Fibroblast of mammary gland (primary cell): Measurements from ENCODE around the gene CDKAL1.

Source experiments
- DNase-seq: peaks from one replicate; pipeline ENCODE4 v3.0.0-alpha.2; 2010; ENCODE audit warnings: low read depth
- H3K4me3 ChIP-seq: 2 replicates; pipeline ENCODE4 v1.5.1; 2011; ENCODE audit warnings: low read depth, mild to moderate bottlenecking, low read length, moderate library complexity; ENCODE audit not compliant: control insufficient read depth
- CTCF ChIP-seq: conservative IDR thresholded peaks from 2 replicates; pipeline ENCODE4 v1.5.1; 2011; ENCODE audit warnings: low read depth, low read length, inconsistent platforms; ENCODE audit not compliant: control insufficient read depth, insufficient read depth

Gene CDKAL1

GRCh38 chr6:20797597-20797996 is 263.3 kb downstream of the CDKAL1 start:
- H3K4me3 ChIP-seq: no peak overlapping the region
- no peak for DNase-seq
- no peak for TF ChIP-seq CTCF

- TF ChIP-seq CTCF: no peak
- no peak overlapping the region for H3K4me3 ChIP-seq
- no peak for DNase-seq
These were observed 266.0 kb downstream of the CDKAL1 start for GRCh38 chr6:20800229-20800628.

- no peak for DNase-seq
- TF ChIP-seq CTCF: no peak
- H3K4me3 ChIP-seq: no peak overlapping the region
These were observed 266.4 kb downstream of the CDKAL1 start for GRCh38 chr6:20800653-20801052.

GRCh38 chr6:20801595-20801994 is 267.3 kb downstream of the CDKAL1 start:
- H3K4me3 ChIP-seq: no peak overlapping the region
- no peak for DNase-seq
- no peak for TF ChIP-seq CTCF

- no peak overlapping the region for H3K4me3 ChIP-seq
- no peak for DNase-seq
- TF ChIP-seq CTCF: no peak
These were observed 268.3 kb downstream of the CDKAL1 start for GRCh38 chr6:20802596-20802995.

GRCh38 chr6:20805021-20805420 is 270.8 kb downstream of the CDKAL1 start:
- H3K4me3 ChIP-seq: no peak overlapping the region
- no peak for TF ChIP-seq CTCF
- no peak for DNase-seq

- TF ChIP-seq CTCF: no peak
- H3K4me3 ChIP-seq: no peak overlapping the region
- no peak for DNase-seq
These were observed 272.4 kb downstream of the CDKAL1 start for GRCh38 chr6:20806669-20807068.
